IPS DF 19.7 (cell line): ENCODE results near the gene CUL5.
A peak's percentile ranks its signal among the peaks of the same experiment; 100 is the strongest.

Experiments
- DNase-seq: peaks from one replicate; pipeline ENCODE4 v3.0.0-alpha.2; 2013; ENCODE audit warnings: low read depth, low spot score

CUL5 gene

DNA sequence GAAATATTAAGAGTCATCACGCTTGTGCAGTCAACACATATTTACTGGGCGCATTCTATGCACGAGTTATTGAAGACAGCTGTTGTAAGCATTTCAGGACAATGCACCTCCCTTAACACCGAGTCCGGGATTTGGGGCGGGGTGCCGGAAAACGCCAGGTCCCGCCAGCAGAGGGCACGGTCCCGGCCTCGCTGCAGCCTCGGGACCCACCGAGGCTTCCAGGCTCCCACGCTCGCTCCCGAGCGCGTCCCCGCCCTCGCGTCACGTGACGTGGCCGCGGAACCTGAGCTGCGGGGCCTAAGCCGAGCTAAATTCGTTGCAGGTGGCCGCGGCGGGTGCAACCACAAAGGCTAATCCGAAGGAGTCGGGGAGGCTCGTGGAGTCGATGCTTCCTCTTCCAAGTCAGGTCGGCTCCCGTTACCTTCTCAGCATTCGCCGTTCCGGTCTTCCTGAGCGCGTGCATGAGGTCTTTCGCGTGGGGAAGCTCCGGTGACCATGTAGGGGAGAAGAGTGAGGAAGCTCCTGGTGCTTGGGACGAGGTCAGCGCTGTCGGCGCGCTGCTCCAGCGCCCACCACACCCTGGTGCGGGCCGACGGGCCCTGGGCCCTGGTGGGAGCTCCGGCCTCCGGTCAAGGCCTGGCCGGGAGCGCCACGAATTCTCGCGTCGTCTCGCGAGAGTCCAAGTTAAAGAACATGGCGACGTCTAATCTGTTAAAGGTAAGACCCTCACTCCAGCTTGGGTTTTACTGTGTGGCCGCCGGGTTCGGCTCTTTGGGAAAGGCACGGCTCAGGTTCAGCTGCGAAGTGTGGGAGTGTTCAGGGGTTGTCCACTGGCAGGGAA is at the start of gene CUL5:
Gene CUL5, plus strand, starts transcription at position 243 of the 841 bp plus-strand sequence. Its CDS starts 451 bp downstream, at position 694.
- DNase-seq: peak; percentile 70

DNA sequence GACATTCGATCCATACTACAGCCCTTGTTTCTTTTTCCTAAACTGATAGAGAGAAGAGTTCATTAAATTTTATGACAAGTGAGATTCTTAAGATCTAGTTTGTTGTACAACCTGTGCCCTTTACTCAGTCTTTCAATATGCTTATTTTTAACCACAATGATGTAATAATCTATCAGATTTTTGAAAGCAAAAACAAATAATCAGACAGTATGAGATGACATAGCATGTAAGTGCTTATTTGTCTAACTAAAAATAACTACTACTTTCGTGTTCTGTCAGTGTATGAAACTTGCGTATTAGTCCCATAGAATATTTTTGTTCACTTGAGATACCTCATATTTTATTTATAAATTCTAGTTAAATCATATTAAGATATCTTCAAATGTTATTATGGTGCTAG is 47.2 kb upstream of the CUL5 start:
- DNase-seq: no peak

DNA sequence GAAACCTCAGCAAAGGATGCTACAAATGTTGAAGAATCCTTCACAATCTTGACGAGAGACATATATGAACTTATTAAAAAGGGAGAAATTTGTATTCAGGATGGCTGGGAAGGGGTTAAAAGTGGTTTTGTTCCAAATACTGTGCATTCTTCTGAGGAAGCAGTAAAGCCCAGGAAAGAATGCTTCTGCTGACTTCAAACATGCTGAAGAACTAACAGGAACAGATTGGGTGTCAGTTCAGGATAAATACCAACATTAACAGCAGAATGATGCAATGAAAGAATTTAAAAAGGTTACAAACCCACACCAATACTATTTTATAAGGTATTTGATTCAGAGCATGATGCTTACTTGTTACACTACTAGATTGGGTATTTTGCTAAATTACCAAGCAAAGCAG is 46.5 kb upstream of the CUL5 start:
- no peak for DNase-seq

DNA sequence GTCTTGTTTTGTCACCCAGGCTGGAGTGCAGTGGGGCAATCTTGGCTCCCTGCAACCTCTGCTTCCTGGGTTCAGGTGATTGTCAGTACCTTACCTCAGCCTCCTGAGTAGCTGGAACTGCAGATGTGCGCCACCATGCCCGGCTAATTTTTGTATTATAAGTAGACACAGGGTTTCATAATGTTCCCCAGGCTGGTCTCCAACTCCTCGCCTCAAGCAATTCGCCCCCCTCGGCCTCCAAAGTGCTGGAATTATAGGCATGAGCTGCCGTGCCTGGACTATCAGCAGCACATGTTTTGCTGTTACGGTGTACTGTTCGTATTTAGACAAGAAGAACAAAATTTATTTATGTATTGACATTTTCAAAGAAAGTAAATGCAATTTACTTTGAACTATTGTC is 45.6 kb upstream of the CUL5 start:
- no peak for DNase-seq

DNA sequence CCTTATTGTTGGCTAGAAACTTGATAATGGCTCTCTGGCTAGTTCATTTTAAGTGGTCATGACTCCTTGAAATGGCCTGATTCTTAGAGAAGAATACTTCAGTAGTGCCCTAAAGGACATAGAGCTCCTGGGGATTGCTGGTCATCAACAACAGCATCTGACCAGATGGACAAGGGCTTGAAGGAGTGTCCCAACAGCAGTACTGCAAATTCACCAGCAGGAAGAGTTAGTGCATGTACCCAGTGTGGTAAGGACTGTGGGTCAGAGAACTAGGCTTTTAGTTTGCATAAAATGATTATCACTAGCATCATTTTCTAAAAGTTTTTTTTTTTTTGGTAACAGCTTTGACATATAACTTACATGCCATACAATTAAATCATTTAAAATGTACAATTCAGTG is 39.5 kb upstream of the CUL5 start:
- no peak for DNase-seq

DNA sequence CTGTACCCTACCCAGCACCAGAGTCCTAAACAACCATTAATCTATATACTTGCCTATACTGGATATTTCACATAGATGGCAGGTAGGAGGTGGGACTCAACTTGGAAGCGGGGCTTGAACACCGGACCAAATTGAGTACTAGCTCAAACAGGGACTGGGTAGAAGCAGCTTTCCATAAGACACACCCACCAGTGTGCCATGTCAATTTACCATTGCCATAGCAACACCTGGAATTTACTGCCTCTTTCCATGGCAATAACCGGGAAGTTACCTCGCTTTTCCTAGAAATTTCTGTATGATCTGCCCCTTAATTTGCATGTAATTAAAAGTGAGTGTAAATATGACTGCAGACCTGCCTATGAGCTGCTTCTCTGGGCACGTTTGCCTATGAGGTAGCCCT is 38.6 kb upstream of the CUL5 start:
- no peak for DNase-seq

DNA sequence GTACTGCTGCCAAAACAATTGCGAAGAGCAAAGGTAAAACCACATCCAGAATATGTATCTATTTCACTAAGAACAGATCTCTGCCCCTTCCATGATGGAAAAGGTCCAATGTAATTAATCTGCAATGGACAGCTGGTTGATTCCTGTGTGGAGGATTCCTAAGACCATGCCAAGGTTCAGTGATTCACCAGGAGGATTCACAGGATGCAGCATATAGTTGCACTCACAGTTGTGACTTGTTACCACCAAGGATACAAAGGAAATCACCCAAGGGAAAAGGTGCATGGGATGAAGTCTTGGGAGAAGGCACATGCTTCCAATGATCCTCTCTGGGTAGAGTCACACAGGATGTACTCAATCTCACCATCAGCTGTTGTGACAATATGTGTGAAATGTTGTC is 35.1 kb upstream of the CUL5 start:
- DNase-seq: no peak

DNA sequence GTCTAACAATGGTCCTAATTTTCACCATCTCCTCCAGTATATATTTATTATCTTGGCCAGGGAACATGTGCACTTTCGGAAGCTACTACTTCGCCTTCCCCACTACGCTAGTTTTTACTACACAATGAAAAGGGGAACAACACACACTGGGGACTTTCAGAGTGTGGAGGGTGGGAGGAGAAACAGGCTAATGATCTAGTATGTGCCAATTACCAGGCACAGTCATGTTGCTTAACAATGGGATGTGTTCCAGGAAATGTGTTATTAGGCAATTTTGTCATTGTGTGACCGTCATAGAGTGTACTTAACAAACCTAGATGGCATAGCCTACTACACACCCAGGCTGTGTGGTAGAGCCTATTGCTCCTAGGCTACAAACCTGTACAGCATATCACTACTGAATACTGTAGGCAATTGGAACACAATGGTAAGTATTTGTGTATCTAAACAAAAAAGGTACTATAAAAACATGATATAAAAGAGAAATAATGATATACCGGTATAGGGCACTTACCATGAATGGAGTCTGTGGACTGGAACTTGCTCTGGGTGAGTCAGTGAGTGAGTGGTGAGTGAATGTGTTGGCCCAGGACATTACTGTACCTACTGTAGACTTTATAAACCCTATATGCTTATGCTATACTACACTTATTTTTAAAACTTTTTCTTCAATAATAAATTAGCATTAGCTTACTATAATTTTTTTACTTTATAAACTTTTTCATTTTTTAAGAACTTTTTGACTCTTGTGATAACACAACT is 20.1 kb upstream of the CUL5 start:
- no peak for DNase-seq

DNA sequence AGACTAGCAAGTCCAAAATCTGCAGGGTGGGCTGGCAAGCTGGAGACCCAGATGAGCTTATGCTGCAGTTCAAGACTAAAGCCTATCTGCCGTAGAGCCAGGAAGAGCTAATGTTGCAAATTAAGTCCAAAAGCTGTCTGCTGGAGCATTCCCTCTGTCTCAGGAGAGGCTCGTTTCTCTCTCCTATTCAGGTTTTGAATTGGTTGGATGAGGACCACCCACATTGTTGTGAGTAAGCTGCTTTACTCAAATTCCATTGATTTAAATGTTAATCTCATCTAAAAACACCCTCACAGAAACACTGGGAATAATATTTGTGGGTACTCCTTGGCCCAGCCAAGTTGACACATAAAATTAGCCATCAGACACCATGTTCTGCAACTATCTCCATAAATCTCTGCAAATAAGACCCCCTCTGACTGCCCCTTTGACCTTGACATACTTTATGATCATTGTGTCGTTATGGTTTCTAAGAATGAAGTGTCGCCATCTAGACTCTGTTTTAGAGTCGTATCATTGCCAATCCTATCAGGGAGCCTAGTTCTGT is 16.8 kb upstream of the CUL5 start:
- peak; percentile 63 for DNase-seq

DNA sequence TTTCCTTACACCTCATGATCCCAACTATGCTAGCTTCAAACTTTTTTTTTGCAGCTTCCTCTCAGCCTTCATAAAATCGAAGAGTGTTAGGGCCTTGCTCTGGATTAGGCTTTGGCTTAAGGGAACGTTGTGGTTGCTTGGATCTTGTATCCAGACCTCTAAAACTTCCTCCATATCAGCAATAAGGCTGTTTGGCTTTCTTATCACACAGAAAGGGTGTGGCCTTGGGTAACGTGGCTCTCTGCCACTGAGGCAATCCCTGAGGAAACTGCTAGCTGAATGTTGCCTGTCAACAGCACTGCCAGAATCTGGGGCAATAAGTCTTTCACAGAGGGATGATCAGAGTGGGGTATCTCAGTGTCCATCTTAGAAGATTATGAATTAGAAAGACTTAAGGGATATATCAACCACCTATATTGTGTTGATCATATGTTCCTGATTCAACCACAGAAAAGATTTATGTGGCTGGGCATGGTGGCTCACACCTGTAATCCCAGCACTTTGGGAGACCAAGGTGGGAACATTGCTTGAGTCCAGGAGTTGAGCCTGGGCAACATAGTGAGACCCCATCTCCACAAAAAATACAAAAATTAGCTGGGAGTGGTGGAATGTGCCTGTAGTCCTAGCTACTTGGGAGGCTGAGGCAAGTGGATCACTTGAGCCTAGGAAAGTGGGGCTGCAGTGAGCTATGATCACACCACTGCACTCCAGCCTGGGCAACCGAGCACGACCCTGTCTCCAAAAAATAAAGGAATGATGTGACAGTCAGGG is 12.5 kb upstream of the CUL5 start:
- no peak for DNase-seq

DNA sequence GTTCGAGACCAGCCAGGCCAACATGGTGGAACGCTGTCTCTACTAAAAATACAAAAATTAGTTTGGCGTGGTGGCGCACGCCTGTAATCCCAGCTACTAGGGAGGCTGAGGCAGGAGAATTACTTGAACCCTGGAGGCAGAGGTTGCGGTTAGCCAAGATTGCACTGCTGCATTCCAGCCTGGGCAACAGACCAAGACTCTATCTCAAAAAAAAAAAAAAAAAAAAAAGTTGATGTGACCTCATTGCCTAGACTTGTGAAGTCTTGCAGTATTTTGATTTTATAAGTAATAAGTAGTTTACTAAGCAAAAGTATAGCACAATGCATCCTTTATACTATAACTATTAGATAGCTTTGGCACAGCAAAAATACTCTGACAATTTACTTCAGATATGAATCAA is 9.9 kb upstream of the CUL5 start:
- DNase-seq: no peak

DNA sequence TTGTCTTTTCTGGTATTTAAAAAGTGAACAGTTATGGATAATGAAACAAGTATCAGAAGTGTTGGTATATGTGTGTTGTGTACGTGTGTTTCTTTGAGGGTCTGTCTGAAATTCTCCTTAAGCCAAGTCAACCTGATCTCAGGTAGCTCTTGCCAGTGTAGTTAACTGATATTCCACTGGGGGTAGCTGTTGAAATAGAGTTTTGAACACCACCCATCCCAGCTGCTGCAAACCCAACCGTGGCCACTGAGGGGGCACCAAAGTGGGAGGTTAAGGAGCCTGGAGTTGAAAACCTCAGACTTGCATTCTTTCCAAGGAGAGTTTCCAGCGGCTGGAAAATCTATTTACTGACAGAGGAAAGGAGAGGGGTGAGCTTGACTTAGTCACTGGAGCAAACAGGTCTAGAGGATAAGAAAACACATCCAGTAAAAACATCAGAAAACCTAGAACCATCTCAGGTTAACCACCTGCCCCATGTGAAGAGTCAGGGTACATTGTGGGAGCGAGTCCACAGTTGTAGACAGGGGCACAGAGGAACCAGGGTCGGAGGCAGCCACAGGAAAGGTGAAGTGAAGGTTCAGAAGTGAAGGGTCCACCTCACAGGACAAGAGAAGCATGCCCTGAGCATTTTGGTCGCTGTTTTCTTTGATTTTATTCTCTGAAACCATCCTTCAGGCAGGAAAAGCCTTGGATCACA is 8.8 kb upstream of the CUL5 start:
- DNase-seq: peak; percentile 78

DNA sequence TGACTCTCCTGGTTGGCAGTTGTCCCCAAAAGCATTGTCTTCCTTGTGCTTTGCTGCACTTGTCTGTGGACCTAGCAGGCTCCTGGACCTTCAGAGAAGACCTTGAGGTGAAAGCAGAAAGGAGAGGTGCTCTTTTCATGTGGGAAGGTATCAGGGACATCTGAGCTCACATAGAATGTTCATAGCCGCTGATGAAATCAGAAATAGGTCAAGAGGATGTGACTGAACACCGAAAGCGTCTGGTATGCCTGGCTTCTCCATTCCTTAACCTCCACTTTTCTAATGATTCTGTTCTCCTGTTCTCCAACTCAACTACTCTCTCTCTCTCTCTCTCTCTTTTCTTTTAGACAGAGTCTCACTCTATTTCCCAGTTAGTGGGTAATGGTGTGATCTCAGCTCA is 6.2 kb upstream of the CUL5 start:
- no peak for DNase-seq

DNA sequence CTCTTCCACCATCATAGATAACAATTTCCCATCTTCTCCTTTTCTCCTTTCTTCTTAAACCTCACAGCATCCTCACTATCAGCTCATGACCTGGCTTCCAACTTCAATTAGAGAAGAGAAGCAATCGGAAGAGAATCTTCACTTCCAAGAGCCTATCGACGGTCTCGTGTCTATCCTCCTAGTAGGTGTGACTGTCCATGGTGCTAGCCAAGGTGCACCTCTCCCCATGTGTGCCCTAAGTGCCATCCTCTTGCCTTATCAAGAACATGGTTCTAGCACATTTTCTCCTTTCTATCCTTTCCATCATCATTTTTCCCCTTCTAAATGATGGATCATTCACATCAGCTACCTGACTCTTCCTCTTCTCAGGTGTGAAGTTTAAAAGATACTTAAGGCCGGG is 5.1 kb upstream of the CUL5 start:
- DNase-seq: no peak

DNA sequence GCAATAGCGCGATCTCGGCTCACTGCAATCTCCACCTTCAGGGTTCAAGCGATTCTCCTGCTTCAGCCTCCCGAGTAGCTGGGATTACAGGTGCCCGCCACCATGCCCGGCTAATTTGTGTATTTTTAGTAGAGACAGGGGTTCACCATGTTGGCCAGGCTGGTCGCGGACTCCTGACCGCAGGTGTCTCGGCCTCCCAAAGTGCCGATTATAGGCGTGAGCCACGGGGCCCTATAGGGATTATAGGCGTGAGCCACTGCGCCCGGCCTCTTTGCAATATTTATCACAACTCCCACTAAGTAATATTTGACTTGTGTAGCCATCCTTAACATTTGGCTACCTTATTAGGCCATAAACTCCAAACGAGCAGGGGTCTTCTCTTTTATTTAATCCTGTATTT is 879 bp upstream of the CUL5 start:
- DNase-seq: no peak

DNA sequence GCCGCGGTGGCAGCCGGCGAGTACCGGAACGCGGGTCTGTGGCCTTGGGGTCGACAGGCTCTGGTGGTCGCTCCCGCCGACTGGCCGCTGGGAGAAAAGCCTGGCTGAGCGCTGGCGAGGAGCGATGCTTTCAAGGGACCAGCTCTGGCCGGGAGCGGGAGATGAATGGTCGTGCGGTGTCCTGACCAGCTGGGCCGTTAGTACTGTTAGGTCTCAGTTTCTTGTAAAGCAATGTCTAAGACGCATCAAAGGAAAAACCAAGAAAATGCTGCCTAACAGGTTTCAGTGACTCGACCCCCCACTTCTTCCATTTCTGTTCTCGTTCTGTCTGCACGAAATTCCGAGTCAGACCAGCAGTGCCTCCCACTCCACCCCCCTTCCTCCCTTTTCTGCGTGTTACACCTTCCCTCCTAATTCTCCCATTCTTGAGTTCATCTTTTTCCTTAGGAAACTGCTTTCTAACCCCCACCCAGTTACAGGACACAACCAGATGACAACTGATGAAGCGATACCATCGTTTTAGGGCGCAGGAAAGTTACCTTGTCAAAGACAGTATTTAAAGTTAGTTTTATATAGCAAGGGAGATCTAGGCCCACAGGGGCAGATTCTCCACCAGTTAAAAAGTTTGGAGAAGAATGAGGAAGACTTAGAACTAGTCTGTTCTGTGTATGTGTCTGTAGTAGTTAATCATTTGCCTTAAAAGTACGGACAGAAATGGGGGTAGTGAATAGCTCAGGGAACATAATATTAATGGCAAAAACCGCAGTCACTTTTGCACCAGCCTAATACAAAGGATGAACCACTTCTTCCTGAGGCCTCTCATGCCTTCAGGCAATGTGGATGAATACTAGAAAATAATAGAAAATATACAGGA is 1.0 kb downstream of the CUL5 start:
- no peak for DNase-seq

DNA sequence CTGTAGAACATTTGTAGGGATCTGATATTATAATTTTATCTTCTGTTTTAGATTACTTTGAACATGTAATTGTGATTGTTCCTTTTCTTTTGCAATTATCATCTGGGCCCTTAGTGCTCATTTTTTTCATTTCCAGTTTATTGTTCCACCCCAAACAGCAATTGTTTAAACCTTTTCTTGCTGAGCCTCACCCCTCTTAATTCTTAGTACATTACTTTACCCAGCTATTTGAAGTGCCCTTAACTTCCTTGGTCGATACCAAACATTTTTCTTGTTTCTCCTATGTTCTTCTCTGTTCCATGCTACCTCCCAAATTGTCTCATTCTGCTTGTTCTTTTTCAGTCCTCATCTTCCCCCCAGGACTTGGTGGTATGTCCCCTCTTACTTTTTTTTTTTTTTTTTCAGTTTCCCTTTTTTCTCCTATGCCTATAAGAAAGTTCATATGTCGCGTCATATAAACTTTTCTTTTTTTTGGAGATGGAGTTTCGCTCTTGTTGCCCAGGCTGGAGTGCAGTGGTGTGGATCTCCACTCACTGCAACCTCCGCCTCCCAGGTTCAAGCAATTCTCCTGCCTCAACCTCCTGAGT is 3.5 kb downstream of the CUL5 start:
- DNase-seq: no peak

DNA sequence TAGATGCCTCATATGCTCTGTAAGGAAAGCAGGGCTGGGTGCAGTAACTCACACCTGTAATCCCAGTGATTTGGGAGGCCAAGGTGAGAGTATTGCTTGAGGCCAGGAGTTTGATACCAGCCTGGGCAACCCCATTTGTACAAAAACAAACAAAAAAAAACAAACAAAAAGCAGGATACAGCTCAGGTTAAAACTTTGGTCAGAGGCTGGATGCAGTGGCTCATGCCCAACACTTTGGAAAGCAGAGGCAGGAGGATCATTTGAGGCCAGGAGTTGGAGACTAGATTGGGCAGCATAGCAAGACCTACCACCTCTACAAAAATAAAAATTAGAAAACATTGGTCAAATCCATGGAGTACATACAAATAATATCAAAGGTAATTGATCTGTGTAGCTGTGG is 7.9 kb downstream of the CUL5 start:
- DNase-seq: no peak

DNA sequence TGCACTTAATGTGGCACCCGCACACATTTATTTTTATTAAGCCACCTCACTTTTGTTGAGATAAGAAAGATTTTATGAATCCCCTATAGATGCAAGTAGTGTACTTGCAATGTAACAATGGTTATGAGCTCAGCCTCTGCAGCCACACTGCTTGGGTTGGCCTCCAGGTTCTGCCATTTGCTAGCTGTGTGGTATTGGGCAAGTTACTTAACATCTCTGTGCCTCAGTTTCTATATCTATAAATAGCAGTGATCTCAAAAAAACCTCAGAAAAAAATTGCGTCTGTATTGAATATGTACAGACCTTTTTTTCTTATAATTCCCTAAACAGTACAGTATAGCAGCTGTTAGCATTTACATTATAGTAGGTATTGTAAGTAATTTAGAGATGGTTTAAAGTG is 10.0 kb downstream of the CUL5 start:
- DNase-seq: no peak
